GM12878 (cell line): Measurements from ENCODE around the gene SEBOX. TPM values are rescaled to one million over a fixed set of nuclear protein-coding genes. Genes with fewer than 3 reads are reported as not detected.

ENCODE experiments used
- BHLHE40 ChIP-seq, 2 experiments: fragments of 450-650 bp in 1 of 2; IDR thresholded peaks; 2 replicates each; pipeline ENCODE4 v1.6.1; 2011 to 2017; ENCODE audit warnings: low read depth in 2 of 2, borderline replicate concordance in 1 of 2, improper control_type of control experiment in 1 of 2, low read length in 1 of 2, mild to moderate bottlenecking in 1 of 2
- CBX3 ChIP-seq: fragments of 200-600 bp; sonication (generic); IDR thresholded peaks from 2 replicates; pipeline ENCODE4 v1.6.1; 2016; ENCODE audit warnings: low read depth, borderline replicate concordance
- CHD4 ChIP-seq: fragments of 200-600 bp; sonication (generic); IDR thresholded peaks from 2 replicates; pipeline ENCODE4 v1.6.1; 2016; ENCODE audit warnings: mild to moderate bottlenecking
- EGR1 ChIP-seq, 2 experiments: IDR thresholded peaks; 1 replicate in 1 of 2; 2 replicates in 1 of 2; pipeline ENCODE4 v1.6.1; 2011 to 2012; ENCODE audit warnings: low read depth in 2 of 2, low read length in 2 of 2, borderline replicate concordance in 1 of 2, mild to moderate bottlenecking in 1 of 2, moderate library complexity in 1 of 2
- GATAD2B ChIP-seq: fragments of 450-650 bp; conservative IDR thresholded peaks from 2 replicates; pipeline ENCODE4 v1.6.1; 2017; ENCODE audit warnings: low read depth, mild to moderate bottlenecking, moderate library complexity
- IKZF1 ChIP-seq: fragments of 450-650 bp; conservative IDR thresholded peaks from 2 replicates; pipeline ENCODE4 v1.6.1; 2017; ENCODE audit warnings: antibody characterized with exemption, mild to moderate bottlenecking
- IRF4 ChIP-seq: IDR thresholded peaks from 2 replicates; pipeline ENCODE4 v1.6.1; 2011; ENCODE audit warnings: low read depth, low read length
- IRF5 ChIP-seq: fragments of 450-650 bp; IDR thresholded peaks from 2 replicates; pipeline ENCODE4 v1.6.1; 2017; ENCODE audit warnings: borderline replicate concordance
- NFIC ChIP-seq: IDR thresholded peaks from 2 replicates; pipeline ENCODE4 v1.6.1; 2012; ENCODE audit warnings: low read depth, mild to moderate bottlenecking, inconsistent platforms, low read length, moderate library complexity
- NRF1 ChIP-seq: conservative IDR thresholded peaks from 2 replicates; pipeline ENCODE4 v1.6.1; 2011; ENCODE audit warnings: mild to moderate bottlenecking, low read depth, low read length, improper control_type of control experiment
- REST ChIP-seq: IDR thresholded peaks from 2 replicates; pipeline ENCODE4 v1.6.1; 2012; ENCODE audit warnings: mild to moderate bottlenecking, low read depth, low read length
- SP1 ChIP-seq: IDR thresholded peaks from one replicate; pipeline ENCODE4 v1.6.1; 2011; ENCODE audit warnings: low read depth, low read length
- STAT1 ChIP-seq: fragments of 450-650 bp; conservative IDR thresholded peaks from 2 replicates; pipeline ENCODE4 v1.6.1; 2014; ENCODE audit warnings: antibody characterized with exemption, mild to moderate bottlenecking
- USF2 ChIP-seq: IDR thresholded peaks from 2 replicates; pipeline ENCODE4 v1.6.1; 2011; ENCODE audit warnings: low read depth, low read length, improper control_type of control experiment, borderline replicate concordance
- ZBTB4 ChIP-seq: fragments of 450-650 bp; formaldehyde crosslinking; IDR thresholded peaks from 2 replicates; pipeline ENCODE4 v1.4.0; 2022; ENCODE audit warnings: mild to moderate bottlenecking, moderate library complexity
- polyA plus RNA-seq, 11 experiments: library from polyadenylated mRNA; depleted of rRNA in 4 of 11; unstranded in 6 of 11; stranded (reverse) in 5 of 11; fragments of >200 nt; fragmentation: Nextera tagmentation in 4 of 11; fragmentation: Illumina TruSeq in 1 of 11; extraction: Ambion mirVana in 4 of 11; extraction: Trizol in 1 of 11; gene quantifications; 1 replicate in 1 of 11; 2 replicates in 10 of 11; pipeline versions ENCODE4 v1.2.1 to v1.2.3, GENCODE V29; 2011 to 2016; ENCODE audit warnings: inconsistent platforms in 2 of 11, missing spikeins in 2 of 11, low read depth in 1 of 11
- total RNA-seq, 4 experiments: library from RNA; depleted of rRNA in 3 of 4; stranded (reverse); fragments of >200 nt in 3 of 4; fragmentation: Illumina TruSeq in 1 of 4; extraction: Trizol in 1 of 4; gene quantifications; 2 replicates each; pipeline versions ENCODE4 v1.2.1 to v1.2.3, GENCODE V29; 2013 to 2021

The SEBOX gene
- total and polyA plus RNA-seq, 10 of the 15 experiments (the other 5 are each of a cell fraction or from before 2014, with no cell fraction given): not detected

GRCh38 chr17:28371245-28372202 is 6.5 kb upstream of the SEBOX start, which contains the start of gene SARM1 (continued):
- TF ChIP-seq CHD4 (no peak), IRF4 (no peak), IKZF1 (peak; percentile 47; the same call in 1 of the 2 replicates), GATAD2B (0 out of 2 replicates have a peak, but pooled peaks have one; percentile 65), REST (no peak), NFIC (no peak), USF2 (peak; percentile 77), EGR1 (IDR thresholded peaks at IDR 0.05; ENCODE audit: borderline replicate concordance in 1 of 2, low read depth in 2 of 2, low read length in 2 of 2) (peak in 1 of 2 experiments; percentile 72; a peak in 2 of 3 replicates), SP1 (peak; percentile 21), CBX3 (no peak), IRF5 (no peak), BHLHE40 (IDR thresholded peaks at IDR 0.05; ENCODE audit: borderline replicate concordance in 1 of 2, low read depth in 2 of 2, low read length in 1 of 2) (peak in 1 of 2 experiments; percentile 58; a peak in 1 of 4 replicates), STAT1 (no peak), NRF1 (0 out of 2 replicates have a peak, but pooled peaks have one; percentile 3), ZBTB4 (no peak)
